Pons (tissue), 1 donor: ENCODE data around the gene NHS.

Source experiments
- DNase-seq: peaks from one replicate; pipeline ENCODE4 v3.0.0-alpha.2; 2016; ENCODE audit warnings: low spot score

Gene NHS

DNA sequence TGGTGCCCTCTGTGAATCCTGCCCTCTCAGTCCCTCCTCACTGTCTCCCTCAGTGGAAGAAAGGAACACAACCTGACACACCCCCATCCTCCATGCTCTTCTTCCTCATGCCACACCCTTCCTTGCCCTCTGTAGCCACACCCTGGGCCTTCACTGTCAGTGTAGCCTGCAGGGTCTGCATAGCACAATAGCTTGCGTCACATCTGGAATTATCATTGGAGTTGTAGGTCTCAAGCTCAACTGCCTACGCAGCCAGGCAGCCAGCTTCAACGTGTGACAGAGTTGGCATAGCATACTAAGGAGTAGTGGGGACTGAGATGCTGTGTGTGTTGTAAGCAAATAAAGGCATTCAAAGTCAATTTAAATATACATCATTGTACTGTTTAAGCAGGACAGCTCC is 248.8 kb downstream of the NHS start:
- DNase-seq: no peak

DNA sequence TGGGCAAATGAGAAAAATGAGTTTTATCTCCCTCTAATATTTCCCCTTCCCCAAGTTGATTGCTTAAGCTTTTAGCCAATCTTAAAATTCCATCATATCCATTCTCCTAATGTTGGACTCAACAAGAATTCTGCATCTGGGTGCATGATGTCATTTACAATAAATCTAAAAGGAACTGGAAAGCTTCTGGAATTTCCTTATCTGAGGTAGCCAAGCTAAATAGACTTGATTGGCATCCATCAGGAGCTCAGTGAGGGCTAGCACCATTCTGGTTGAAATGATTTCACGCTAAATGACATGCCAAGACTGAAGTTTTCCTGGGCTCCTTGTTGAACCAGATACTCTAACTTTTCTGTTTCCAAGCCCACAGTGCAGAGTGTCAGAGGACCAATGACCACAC is 252.0 kb downstream of the NHS start:
- no peak for DNase-seq

DNA sequence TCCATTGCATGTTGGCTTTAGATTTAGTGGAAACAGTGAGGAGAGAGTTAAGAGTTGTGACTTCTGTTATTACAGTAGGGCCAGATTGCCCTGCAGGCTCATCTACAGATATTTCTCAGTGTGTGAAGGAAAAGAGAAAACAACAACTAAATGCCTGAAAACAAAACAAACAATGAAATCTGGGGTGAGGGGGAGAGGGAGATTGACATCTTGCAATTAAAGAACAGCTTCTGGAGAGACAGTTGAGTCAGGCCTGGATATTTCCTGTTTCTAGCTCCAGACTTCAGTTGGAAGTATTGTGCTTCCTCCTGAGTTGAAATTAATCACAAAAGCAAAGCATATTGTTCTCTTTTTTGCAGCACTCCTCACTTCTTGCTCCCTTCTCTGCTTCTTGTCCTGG is 254.0 kb downstream of the NHS start:
- no peak for DNase-seq

DNA sequence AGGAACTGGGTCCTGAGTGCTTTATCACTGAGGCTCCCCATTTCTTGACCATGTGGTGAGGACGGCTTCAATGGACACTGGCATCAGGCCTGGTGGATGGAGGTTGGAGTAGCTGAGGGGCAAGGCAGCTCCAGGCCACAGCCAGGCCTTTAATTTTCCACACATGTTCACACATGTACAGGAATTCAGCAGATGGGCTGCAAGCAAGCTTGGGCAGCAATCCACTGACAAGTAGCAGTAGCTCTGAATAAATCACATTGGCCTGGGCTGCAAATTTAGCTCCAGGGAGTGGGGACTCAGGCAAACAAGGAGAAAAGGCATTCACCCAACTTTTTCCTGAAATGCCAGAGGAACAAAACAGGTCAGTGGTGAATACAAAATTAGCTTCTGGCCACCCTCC is 254.5 kb downstream of the NHS start:
- no peak for DNase-seq

DNA sequence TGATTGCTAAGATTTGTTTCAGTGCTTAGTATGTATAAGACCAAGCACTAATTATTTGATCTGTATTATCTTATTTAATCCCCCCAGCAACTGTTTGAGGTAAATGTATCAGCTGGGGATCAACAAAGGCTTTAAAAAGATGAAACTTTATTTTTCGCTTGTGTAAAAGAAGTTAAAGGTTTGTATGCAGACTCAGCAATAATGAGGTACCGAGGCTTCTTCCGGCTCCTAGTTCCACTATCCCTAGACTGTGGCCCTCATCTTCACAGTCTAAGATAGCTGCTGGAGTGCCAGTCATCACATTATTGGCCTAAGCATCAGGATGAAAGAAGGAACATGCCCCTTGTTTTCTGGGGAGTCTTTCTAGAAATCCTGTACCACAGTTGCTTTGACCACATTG is 256.6 kb downstream of the NHS start:
- DNase-seq: no peak

- DNase-seq: no peak
Observed at GRCh38 chrX:17632942-17633341, 257.9 kb downstream of the NHS start.

- DNase-seq: no peak
Observed at GRCh38 chrX:17633546-17633945, 258.5 kb downstream of the NHS start.

- no peak for DNase-seq
Observed at GRCh38 chrX:17634542-17635207, 259.7 kb downstream of the NHS start.

GRCh38 chrX:17635231-17635630 is 260.2 kb downstream of the NHS start:
- no peak for DNase-seq

DNA sequence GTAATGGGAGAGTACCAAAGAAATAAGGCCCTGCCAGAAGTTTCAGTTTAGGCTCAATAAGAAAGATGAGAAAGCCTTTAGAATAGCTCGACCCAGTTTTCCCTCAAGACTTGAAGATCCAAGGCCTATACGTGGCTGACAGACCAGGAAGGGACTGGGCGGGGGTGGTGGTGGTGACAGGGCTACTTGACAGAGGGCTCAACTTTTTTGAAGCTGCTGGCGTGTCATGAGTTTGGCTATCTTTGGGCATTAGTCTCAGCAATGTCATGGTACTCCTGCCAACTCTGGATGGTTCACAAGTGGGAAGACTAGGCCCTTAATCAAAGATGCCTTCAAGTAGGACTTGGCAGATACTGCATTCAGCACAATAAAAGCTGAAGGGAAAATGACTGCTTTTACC is 262.2 kb downstream of the NHS start:
- DNase-seq: no peak

DNA sequence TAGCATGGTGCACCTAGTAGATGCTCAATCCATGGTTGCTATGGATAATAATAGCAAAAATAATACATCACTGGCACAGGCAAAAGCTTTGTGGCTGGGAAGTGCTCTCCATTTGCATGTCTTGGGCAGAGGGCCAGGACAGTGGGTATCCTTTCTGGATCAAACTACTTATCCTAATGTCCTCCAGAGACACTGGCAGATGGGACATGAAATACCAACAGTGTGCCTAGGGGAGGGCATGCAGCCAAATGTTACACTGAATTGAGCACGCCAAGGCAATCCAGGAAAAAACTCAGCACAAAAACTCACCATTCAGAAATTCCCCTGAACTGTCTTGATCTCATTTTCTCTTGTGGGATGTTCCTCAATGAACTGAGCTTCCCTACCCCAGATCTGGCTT is 263.7 kb downstream of the NHS start:
- DNase-seq: peak; percentile 5

- DNase-seq: no peak
Observed at GRCh38 chrX:17642891-17643290, 267.9 kb downstream of the NHS start.

DNA sequence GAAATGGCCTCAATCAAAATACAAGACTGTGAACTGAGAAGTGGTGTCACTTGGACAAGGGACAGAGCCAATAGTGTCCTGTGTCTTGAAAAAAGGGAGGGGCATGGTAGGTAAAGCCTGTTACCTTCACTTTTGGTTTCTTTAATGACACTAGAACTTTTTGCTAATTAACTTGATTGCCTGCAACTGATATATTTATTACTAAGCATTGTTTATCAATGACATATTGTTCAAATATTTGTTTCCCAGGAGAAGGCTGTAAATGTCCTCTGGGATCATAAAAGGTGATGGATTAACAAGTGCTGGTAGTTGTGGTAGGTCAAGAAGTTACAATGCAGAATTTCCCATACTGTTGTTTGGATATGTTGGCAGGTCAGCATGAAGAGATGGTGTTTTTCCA is 268.5 kb downstream of the NHS start:
- no peak for DNase-seq

GRCh38 chrX:17644001-17644400 is 269.0 kb downstream of the NHS start:
- DNase-seq: no peak

GRCh38 chrX:17654116-17654515 is 279.1 kb downstream of the NHS start:
- DNase-seq: no peak

DNA sequence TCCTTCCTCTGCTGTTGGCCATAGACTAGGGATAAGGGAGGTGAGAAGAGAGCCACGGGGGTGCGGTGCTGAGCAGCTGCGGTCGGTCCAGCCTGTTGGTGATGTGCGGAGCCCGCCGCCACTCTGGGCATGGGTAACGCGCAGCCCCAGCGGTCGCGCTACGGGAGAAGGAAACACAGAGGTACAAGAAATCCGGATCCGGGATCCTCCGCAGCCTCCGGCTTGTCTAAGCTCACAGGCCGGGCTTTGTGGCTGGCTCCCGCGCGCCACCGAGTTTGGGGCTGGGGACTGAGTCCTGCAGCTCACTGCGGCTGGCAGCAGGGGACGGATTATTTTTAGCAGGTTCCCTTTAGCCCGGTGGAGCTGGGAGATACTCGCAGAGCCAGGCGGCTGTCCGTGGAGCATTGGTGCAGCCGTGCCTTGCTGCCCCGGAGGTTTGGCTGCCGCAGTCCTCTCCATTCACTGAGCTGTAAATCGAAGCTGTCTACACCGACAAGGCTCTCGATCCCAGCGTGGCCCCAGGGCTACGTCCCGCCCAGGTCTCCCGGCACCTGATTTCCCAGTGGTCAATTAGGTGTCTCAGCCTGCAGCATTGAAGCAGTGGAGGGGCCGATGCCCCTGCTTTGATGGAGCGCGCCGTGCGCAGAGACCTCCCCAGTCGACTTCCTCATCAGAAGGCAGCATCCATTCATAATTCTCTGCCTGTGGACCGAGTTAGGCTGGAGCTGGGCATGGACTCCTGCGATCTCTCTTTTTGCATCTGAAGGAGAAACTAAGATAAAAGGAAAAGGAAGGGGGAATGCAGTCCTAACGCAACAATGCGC is 280.4 kb downstream of the NHS start:
- no peak for DNase-seq

- DNase-seq: no peak
Observed at GRCh38 chrX:17656035-17656418, 281.0 kb downstream of the NHS start.

DNA sequence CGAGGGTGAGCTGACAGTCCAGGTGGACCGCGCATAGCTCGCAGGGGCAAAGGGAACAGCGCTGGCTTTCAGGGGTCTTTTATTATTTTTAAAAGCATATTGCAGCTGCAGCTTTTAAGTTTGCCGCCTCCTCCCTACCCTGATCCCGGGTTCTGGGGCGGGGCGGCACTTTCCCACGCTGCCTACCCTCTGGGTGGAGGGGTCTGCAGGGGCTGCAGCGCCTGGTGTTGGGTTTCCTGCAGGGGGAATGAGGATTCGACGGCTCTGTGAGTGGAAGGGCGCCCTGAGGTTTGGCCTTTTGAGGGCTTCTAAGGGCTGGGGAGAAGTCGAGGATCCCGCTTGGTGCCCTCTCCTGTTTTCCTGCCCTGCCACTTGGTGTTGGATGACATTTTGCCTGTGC is 281.6 kb downstream of the NHS start:
- DNase-seq: no peak

- DNase-seq: no peak
Observed at GRCh38 chrX:17662391-17662790, 287.4 kb downstream of the NHS start.

DNA sequence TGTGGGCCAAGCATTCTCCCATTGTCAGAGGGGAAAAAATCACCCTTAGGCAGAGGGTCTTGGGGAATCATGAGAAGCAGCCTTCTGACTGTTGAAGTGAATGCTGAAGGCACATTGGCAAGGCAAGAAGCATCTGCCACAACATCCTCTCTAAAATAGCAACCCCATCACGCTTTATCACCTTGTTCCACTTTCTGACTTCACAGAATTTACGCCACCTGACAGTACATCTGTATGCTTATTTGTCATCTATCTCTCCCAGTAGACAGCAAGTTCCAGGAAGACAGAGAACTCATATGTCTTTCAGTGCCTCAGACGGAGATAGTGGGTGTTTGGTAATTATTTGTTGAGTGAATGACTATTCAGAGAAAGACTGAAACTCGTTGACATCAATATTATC is 293.9 kb downstream of the NHS start:
- DNase-seq: no peak

GRCh38 chrX:17669458-17669857 is 294.5 kb downstream of the NHS start:
- peak; percentile 57 for DNase-seq

- DNase-seq: peak; percentile 93
Observed at GRCh38 chrX:17669891-17670290, 294.9 kb downstream of the NHS start.

- DNase-seq: no peak
Observed at GRCh38 chrX:17670874-17671273, 295.9 kb downstream of the NHS start.

DNA sequence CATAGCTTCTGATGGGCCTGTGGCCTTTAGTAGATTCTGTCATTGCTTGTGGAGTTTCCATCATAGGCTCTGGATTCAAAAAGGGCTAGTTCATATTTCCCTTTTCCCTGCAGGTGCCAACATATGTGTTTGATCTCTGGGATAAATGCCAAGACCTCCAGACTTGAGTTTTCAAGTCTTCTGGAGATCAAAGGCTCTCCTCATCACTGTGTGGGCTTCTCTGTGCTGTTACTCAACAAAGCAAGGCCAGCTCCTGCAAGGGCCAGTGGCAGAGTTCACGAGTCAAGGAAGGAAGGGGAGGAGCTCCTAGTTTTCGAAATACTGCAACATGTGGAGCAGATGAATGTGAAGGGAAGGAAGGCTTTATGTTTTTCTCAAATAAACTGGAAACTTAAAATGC is 299.6 kb downstream of the NHS start:
- no peak for DNase-seq
